Cardiac muscle cell (in vitro differentiated cells and primary cell): Measurements from ENCODE around the gene PCDH1. TPM values are rescaled to one million over a fixed set of nuclear protein-coding genes. Genes with fewer than 3 reads are reported as not detected.
"Not testable (repeated sequence)": the region's sequence is repeated elsewhere in the genome, so short reads cannot be mapped to it uniquely, and the experiment has no call there.

Experiments
- DNase-seq, 2 donors: peaks; one replicate each; pipeline versions ENCODE4 v3.0.0 to v3.0.0-alpha.2; 2010 to 2017; ENCODE audit warnings: low read depth in 1 of 2, low spot score in 1 of 2
- H3K27ac ChIP-seq: fragments of 200-600 bp; sonication (generic); 2 replicates; pipeline ENCODE4 v1.5.1; 2016
- H3K27me3 ChIP-seq: fragments of 200-600 bp; sonication (generic); 2 replicates; pipeline ENCODE4 v1.6.0; 2016; ENCODE audit warnings: control low read depth
- H3K36me3 ChIP-seq: fragments of 200-600 bp; sonication (generic); 2 replicates; pipeline ENCODE4 v1.5.1; 2016; ENCODE audit warnings: control low read depth
- H3K4me1 ChIP-seq: fragments of 200-600 bp; sonication (generic); 2 replicates; pipeline ENCODE4 v1.8.1; 2017; ENCODE audit warnings: low read depth, mild to moderate bottlenecking, mixed run types
- H3K4me3 ChIP-seq: fragments of 200-600 bp; sonication (generic); 2 replicates; pipeline ENCODE4 v1.5.1; 2016; ENCODE audit warnings: mild to moderate bottlenecking
- H3K9me3 ChIP-seq: fragments of 200-600 bp; sonication (generic); 2 replicates; pipeline ENCODE4 v1.5.1; 2017; ENCODE audit warnings: low read depth, mild to moderate bottlenecking, control low read depth
- polyA plus RNA-seq: library from polyadenylated mRNA; unstranded; fragments of >200 nt; fragmentation: Nextera tagmentation; extraction: Ambion mirVana; gene quantifications from 2 replicates; pipeline ENCODE4 v1.2.1, GENCODE V29; 2016
- total RNA-seq: library from RNA; depleted of rRNA; stranded (reverse); fragments of >200 nt; gene quantifications from 2 replicates; pipeline ENCODE4 v1.2.3, GENCODE V29; 2016
- TF ChIP-seq, protein P1 (sequence below): IDR thresholded peaks from 2 replicates; pipeline ENCODE4 v1.5.1; 2012; ENCODE audit warnings: low read depth, mild to moderate bottlenecking, low read length

The PCDH1 gene
- total and polyA plus RNA-seq, 2 experiments from 2014 or later, result 0.63 to 0.77 TPM

- Histone ChIP-seq H3K36me3 (no peaks in the 10 kb centered on the region), H3K4me1 (no peaks in the 10 kb centered on the region), H3K9me3 (no peaks in the 10 kb centered on the region), H3K27me3 (no peaks in the 10 kb centered on the region), H3K27ac (no peak overlapping the region), H3K4me3 (no peak overlapping the region)
- TF ChIP-seq, protein P1, sequence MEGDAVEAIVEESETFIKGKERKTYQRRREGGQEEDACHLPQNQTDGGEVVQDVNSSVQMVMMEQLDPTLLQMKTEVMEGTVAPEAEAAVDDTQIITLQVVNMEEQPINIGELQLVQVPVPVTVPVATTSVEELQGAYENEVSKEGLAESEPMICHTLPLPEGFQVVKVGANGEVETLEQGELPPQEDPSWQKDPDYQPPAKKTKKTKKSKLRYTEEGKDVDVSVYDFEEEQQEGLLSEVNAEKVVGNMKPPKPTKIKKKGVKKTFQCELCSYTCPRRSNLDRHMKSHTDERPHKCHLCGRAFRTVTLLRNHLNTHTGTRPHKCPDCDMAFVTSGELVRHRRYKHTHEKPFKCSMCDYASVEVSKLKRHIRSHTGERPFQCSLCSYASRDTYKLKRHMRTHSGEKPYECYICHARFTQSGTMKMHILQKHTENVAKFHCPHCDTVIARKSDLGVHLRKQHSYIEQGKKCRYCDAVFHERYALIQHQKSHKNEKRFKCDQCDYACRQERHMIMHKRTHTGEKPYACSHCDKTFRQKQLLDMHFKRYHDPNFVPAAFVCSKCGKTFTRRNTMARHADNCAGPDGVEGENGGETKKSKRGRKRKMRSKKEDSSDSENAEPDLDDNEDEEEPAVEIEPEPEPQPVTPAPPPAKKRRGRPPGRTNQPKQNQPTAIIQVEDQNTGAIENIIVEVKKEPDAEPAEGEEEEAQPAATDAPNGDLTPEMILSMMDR, result no peak
- no peak for DNase-seq
These were observed 55.2 kb downstream of the PCDH1 start for GRCh38 chr5:141823056-141823455.

DNA sequence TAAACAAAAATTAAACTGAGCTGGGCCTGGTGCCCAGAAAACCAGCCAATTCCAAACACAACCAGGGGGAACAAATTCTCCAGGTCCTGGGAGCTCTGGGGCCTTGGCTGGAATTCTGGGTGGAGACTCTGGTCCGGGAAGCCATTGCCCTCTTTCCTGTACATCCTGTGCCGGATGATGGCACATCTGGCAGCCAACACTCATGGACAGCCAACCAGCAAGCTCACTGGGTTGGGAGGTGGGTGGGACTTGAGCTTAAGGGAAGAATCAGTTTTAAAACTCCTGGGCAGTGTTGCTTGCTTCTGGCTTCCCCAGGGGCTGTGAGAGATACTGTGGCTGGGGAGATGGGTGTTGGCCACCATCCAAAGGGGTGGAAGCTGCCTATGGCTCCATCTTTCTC, 56.1 kb downstream of the PCDH1 start:
- no peaks in the 10 kb centered on the region for H3K9me3 ChIP-seq
- peak in 1 of 2 donors; percentile 79 for DNase-seq
- H3K27ac ChIP-seq, result no peak overlapping the region
- no peaks in the 10 kb centered on the region for H3K4me1 ChIP-seq
- no peak overlapping the region for H3K4me3 ChIP-seq
- TF ChIP-seq, protein P1, result no peak
- no peaks in the 10 kb centered on the region for H3K36me3 ChIP-seq
- no peaks in the 10 kb centered on the region for H3K27me3 ChIP-seq

DNA sequence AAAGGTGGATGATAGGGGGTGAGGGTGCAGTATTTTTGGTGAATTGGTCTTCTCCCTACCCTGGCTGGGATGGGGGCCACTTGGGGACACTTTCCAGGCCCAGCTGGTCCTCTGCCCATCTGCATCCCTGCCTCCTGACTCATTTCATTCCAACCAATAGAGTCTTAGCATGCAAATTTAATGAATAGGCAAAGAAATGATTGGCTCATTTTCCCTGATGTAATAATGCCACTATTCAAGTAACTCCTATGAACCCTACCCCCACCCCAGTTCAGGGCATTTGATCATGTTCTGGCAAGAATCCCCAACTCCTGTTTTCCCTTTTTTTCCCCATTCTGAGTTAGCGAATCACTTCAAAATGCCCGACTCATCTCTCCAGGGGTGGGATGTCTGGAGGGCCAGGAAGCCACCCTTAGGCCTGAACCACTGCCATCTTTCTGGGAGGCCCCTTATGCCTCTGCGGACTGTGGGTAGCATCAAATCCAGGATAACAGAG, 56.7 kb downstream of the PCDH1 start:
- H3K27ac ChIP-seq, result no peak overlapping the region
- no peak overlapping the region for H3K4me3 ChIP-seq
- H3K9me3 ChIP-seq, result no peaks in the 10 kb centered on the region
- H3K4me1 ChIP-seq, result no peaks in the 10 kb centered on the region
- no peaks in the 10 kb centered on the region for H3K36me3 ChIP-seq
- TF ChIP-seq, protein P1, result no peak
- peak; percentile 35 to 93 for DNase-seq
- H3K27me3 ChIP-seq, result no peaks in the 10 kb centered on the region

GRCh38 chr5:141820686-141821085, 57.5 kb downstream of the PCDH1 start:
- H3K4me3 ChIP-seq, H3K27ac ChIP-seq, H3K4me1 ChIP-seq, H3K9me3 ChIP-seq, H3K36me3 ChIP-seq, H3K27me3 ChIP-seq, DNase-seq: not testable (repeated sequence)

GRCh38 chr5:141817631-141818030, 60.6 kb downstream of the PCDH1 start:
- Histone ChIP-seq H3K9me3 (no peaks in the 10 kb centered on the region), H3K36me3 (no peaks in the 10 kb centered on the region), H3K4me3 (no peak overlapping the region), H3K27ac (no peak overlapping the region), H3K27me3 (peaks cover 5% of the 10 kb centered on the region), H3K4me1 (no peaks in the 10 kb centered on the region)
- TF ChIP-seq, protein P1, result no peak
- no peak for DNase-seq

DNA sequence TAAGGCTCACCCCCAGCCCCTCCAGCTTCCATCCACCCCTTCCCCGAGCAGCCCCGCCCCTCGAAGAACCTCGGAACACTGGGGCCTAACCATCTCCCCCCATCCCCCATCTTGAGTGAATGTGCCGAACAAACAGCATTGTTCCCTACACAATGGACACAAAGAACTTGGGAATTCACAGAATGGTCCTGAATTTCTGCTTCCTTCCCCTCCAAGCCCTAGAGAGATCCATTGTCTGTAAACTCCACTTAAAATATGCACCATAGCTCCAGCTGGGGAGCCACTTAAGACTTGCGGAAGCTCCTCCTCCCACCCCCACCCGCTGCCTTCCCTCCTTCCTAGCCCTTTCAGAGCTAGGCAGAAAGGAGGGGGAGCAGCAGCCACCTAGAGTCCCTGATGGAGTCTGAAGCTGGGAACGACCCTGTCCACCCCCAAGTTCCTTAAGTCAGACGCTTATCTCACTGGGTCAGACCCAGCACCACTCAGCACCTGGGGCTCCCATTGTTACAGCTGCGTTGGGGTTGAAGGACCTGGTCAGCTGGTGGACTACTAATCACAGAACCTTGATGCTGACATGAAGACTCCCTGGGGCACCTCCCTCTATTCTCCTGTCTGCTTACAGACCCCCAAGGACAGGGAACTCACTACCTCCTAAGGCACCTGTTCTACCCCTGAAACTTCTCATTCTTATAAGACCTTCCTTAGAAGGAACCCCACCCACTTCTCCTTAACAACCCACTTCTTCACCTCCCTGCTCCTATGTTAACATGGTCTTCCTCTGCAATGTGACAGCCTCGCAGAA, 61.4 kb downstream of the PCDH1 start:
- no peaks in the 10 kb centered on the region for H3K9me3 ChIP-seq
- H3K27me3 ChIP-seq, result peaks cover 11% of the 10 kb centered on the region
- no peak overlapping the region for H3K4me3 ChIP-seq
- TF ChIP-seq, protein P1, result no peak
- peak in 1 of 2 donors; percentile 23 for DNase-seq
- no peaks in the 10 kb centered on the region for H3K36me3 ChIP-seq
- H3K27ac ChIP-seq, result no peak overlapping the region
- H3K4me1 ChIP-seq, result no peaks in the 10 kb centered on the region
